GM12892 (cell line): ENCODE data around the gene UGDH.

Experiments used
- POLR2A ChIP-seq: IDR thresholded peaks from 2 replicates; pipeline ENCODE4 v1.6.1; 2011; ENCODE audit warnings: low read depth, low read length, control low read depth
- POLR2AphosphoS5 ChIP-seq: IDR thresholded peaks from 2 replicates; pipeline ENCODE4 v1.6.1; 2011; ENCODE audit warnings: low read depth, low read length, control low read depth

- TF ChIP-seq POLR2A: peak; percentile 100
- peak; percentile 99 for TF ChIP-seq POLR2AphosphoS5
These were observed 68.5 kb downstream of the UGDH start, which contains the start of the genes LIAS and RPL9 for GRCh38 chr4:39458505-39459300.
